VCaP (cell line): ENCODE data around the gene PACSIN3.

Experiments
- H3K27ac ChIP-seq: fragments of 450-650 bp; 2 replicates; pipeline ENCODE4 v1.5.1; 2017
- CTCF ChIP-seq: fragments of 450-650 bp; conservative IDR thresholded peaks from 2 replicates; pipeline ENCODE4 v1.5.1; 2017; ENCODE audit warnings: mild to moderate bottlenecking, moderate library complexity

Gene PACSIN3

GRCh38 chr11:47186076-47186699, at the start of gene PACSIN3:
Gene PACSIN3 (minus strand): TSS chr11:47186434. CDS start chr11:47182727, 3,707 bp downstream.
- H3K27ac ChIP-seq: peak within 1 kb of the TSS; percentile 76
- TF ChIP-seq CTCF: no peak; the same call in 1 of the 2 replicates

- no peak for TF ChIP-seq CTCF
Measured at GRCh38 chr11:47235163-47235562, 48.9 kb upstream of the PACSIN3 start.

GRCh38 chr11:47234669-47235100, 48.5 kb upstream of the PACSIN3 start:
- H3K27ac ChIP-seq: peak overlapping the region; percentile 56
- no peak for TF ChIP-seq CTCF

More at GRCh38 chr11:47235163-47235562, 48.9 kb upstream of the PACSIN3 start:
- peak overlapping the region; percentile 56 for H3K27ac ChIP-seq

GRCh38 chr11:47233989-47234668, 47.9 kb upstream of the PACSIN3 start:
- peak; percentile 19; the same call in 1 of the 2 replicates for TF ChIP-seq CTCF
- H3K27ac ChIP-seq: peak overlapping the region; percentile 56

GRCh38 chr11:47233051-47233450, 46.8 kb upstream of the PACSIN3 start:
- no peak for TF ChIP-seq CTCF
- no peak overlapping the region for H3K27ac ChIP-seq

GRCh38 chr11:47229161-47229560, 42.9 kb upstream of the PACSIN3 start:
- no peak overlapping the region for H3K27ac ChIP-seq
- TF ChIP-seq CTCF: no peak

- no peak overlapping the region for H3K27ac ChIP-seq
- TF ChIP-seq CTCF: no peak
Measured at GRCh38 chr11:47225552-47226400, 39.5 kb upstream of the PACSIN3 start.
